ENCODE data around the gene PDCD5.
A peak's percentile ranks its signal among the peaks of the same experiment; 100 is the strongest.
"Not testable (repeated sequence)": the region's sequence is repeated elsewhere in the genome, so short reads cannot be mapped to it uniquely, and the experiment has no call there.

Gene PDCD5

DNA sequence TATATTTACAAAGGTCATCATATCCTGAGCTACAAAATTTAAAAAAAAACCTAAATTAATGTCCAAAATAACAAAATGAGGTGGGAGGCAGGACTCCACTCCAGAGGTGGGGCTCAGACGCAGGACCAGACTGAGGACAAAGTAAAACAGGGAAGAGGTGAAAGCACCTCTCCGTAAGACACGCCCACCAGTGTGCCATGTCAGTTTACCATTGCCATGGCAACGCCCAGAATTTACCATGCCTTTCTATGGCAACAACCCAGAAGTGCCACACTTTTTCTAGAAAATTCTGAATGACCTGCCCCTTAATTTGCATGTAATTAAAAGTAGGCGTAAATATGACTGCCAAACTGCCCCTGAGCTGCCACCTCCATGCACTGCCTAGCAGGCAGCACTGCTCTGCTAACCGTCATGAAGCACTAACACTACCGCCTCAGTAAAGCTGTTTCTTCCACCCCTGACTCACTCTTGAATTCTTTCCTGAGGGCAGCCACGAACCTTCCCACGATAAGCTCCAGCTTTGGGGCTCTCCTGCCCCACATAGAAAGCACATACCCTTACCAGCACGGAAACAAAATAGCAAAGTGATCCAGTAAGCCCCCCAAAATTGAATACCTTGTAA, 22.3 kb upstream of the PDCD5 start:
- no peak overlapping the region for H3K4me3 ChIP-seq (ENCODE audit: low read depth, low read length)
- no peaks in the 10 kb centered on the region for H3K27me3 ChIP-seq (ENCODE audit: insufficient read depth, low read depth, severe bottlenecking)
- no peak for DNase-seq
- H3K27ac ChIP-seq: no peak overlapping the region
- no peaks in the 10 kb centered on the region for H3K9me3 ChIP-seq (ENCODE audit: severe bottlenecking)
- no peak for TF ChIP-seq CTCF (IDR thresholded peaks at IDR 0.05; ENCODE audit: low read depth, low read length)
- H3K36me3 ChIP-seq: no peaks in the 10 kb centered on the region

GRCh38 chr19:32563761-32564160, 17.2 kb upstream of the PDCD5 start:
- Histone ChIP-seq H3K27ac (no peak overlapping the region), H3K9me3 (ENCODE audit: severe bottlenecking) (no peaks in the 10 kb centered on the region), H3K27me3 (ENCODE audit: insufficient read depth, low read depth, severe bottlenecking) (no peaks in the 10 kb centered on the region), H3K4me3 (ENCODE audit: low read depth, low read length) (no peak overlapping the region), H3K36me3 (no peaks in the 10 kb centered on the region)
- DNase-seq: no peak
- no peak for TF ChIP-seq CTCF (IDR thresholded peaks at IDR 0.05; ENCODE audit: low read depth, low read length)

- TF ChIP-seq CTCF (IDR thresholded peaks at IDR 0.05; ENCODE audit: low read depth, low read length): no peak
- Histone ChIP-seq H3K4me3 (ENCODE audit: low read depth, low read length) (no peak overlapping the region), H3K27me3 (ENCODE audit: insufficient read depth, low read depth, severe bottlenecking) (no peaks in the 10 kb centered on the region), H3K36me3 (no peaks in the 10 kb centered on the region), H3K9me3 (ENCODE audit: severe bottlenecking) (no peaks in the 10 kb centered on the region), H3K27ac (no peak overlapping the region)
- no peak for DNase-seq
Measured at GRCh38 chr19:32566246-32566830, 14.7 kb upstream of the PDCD5 start.

- Histone ChIP-seq H3K27ac (no peak overlapping the region), H3K9me3 (ENCODE audit: severe bottlenecking) (no peaks in the 10 kb centered on the region), H3K36me3 (no peaks in the 10 kb centered on the region), H3K4me3 (ENCODE audit: low read depth, low read length) (no peak overlapping the region), H3K27me3 (ENCODE audit: insufficient read depth, low read depth, severe bottlenecking) (no peaks in the 10 kb centered on the region)
- no peak for DNase-seq
- TF ChIP-seq CTCF (IDR thresholded peaks at IDR 0.05; ENCODE audit: low read depth, low read length): no peak
Measured at GRCh38 chr19:32567486-32567885, 13.5 kb upstream of the PDCD5 start.

DNA sequence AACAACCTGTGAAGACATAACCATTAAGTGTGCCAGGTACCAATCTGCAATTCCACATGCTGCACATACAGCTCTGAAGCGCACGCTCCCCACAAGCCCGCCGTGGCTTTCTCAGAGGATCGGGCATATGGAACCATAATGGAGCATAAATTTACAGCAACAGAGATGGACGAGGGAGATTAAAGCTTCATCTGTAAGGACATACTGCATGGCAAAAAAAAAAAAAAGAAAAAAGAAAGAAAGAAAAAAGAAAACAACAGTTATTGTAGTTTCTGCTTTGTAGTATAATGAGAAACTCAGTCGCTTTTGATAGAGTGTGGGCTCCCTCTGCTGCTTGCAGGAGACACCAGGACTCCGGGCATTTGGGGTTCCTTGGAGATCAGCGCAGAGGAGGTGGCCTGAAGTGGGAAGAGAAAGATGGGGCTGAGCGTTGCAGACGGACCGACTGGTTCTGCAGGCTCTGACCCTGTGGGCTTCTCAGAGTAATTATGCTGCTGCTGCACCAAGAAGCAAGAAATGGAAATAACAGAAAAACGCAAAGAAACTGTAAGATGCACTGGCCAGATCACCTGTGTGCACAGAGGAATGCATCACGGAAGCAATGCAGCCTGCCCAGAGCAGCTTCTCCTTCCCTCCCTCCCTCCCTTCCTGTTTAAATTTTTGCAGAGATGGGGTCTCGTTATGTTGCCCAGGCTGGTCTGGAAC, 10.8 kb upstream of the PDCD5 start:
- peak overlapping the region; percentile 41 for H3K4me3 ChIP-seq (ENCODE audit: low read depth, low read length)
- H3K9me3 ChIP-seq (ENCODE audit: severe bottlenecking): no peaks in the 10 kb centered on the region
- TF ChIP-seq CTCF (IDR thresholded peaks at IDR 0.05; ENCODE audit: low read depth, low read length): peak; percentile 81
- H3K27me3 ChIP-seq (ENCODE audit: insufficient read depth, low read depth, severe bottlenecking): no peaks in the 10 kb centered on the region
- no peaks in the 10 kb centered on the region for H3K36me3 ChIP-seq
- no peak overlapping the region for H3K27ac ChIP-seq
- DNase-seq: peak; percentile 66

DNA sequence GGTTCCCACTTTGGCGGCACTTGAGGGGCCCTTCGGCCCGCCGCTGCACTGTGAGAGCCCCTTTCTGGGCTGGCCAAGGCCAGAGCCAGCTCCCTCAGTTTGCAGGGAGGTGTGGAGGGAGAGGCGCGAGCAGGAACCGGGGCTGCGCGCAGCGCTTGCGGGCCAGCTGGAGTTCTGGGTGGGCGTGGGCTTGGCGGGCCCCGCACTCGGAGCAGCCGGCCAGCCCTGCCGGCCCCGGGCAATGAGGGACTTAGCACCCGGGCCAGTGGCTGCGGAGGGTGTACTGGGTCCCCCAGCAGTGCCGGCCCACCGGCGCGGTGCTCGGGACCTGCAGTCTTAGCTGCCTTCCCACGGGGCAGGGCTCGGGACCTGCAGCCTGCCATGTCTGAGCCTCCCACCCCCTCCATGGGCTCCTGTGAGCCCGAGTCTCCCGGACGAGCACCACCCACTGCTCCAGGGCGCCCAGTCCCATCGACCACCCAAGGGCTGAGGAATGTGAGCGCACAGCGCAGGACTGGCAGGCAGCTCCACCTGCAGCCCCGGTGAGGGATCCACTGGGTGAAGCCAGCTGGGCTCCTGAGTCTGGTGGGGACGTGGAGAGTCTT, 9.4 kb upstream of the PDCD5 start:
- not testable (repeated sequence) for H3K9me3 ChIP-seq (ENCODE audit: severe bottlenecking); H3K27me3 ChIP-seq (ENCODE audit: insufficient read depth, low read depth, severe bottlenecking); H3K27ac ChIP-seq; DNase-seq; H3K4me3 ChIP-seq (ENCODE audit: low read depth, low read length); H3K36me3 ChIP-seq

- not testable (repeated sequence) for H3K9me3 ChIP-seq (ENCODE audit: severe bottlenecking); H3K27me3 ChIP-seq (ENCODE audit: insufficient read depth, low read depth, severe bottlenecking); H3K4me3 ChIP-seq (ENCODE audit: low read depth, low read length); H3K36me3 ChIP-seq; DNase-seq; H3K27ac ChIP-seq
Measured at GRCh38 chr19:32572700-32573491, 8.1 kb upstream of the PDCD5 start.

Data from WERI-Rb-1 (cell line).